HG03159 (cell line): ENCODE measurements around the gene MIAT.
"Not testable (repeated sequence)": the region's sequence is repeated elsewhere in the genome, so short reads cannot be mapped to it uniquely, and the experiment has no call there.

Experiments used
- ATAC-seq: cut with Tn5 transposase; IDR thresholded peaks from one replicate; pipeline ENCODE4 v1.9.1; 2021; ENCODE audit warnings: mild to moderate bottlenecking, moderate library complexity; ENCODE audit not compliant: unreplicated experiment

MIAT gene

GRCh38 chr22:26656891-26657851 lies at the start of gene MIAT:
Gene MIAT (plus strand): TSS chr22:26657588.
- no peak for ATAC-seq

DNA sequence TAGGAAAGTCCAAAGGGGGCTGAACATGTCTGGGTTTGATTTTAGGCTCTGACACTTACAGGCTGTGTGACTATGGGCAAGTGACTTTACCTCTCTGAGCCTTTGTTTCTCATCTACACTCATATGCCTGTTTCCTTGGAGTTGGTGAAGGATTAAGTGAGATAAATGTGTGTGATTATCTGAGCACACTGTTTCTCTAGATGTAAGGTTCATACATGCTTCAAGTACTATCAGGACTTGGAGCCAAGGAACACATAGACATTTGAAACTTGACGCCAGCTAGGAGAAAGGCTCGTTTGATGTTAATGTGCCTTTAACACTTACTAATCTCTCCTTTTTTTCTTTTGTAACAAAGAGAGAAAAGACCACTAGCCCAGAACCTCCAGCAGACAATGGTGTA lies 49.3 kb upstream of the MIAT start:
- ATAC-seq, result no peak

DNA sequence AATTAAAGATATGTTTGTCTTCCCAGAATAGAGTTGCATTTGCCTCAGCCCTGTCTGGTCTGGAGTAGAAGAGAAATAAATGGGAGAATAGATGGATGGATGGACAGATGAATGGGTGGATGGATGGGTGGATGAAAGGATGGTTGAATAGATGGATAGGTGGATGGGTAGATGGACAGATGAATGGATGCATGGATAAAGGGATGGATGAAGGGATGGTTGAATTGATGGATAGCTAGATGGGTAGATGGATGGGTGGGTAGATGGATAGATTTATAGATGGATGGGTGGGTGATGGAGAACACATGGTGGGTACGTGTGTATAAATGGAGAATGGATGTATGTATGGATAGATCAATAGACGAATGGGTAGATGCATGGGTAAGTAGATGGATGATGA lies 48.1 kb upstream of the MIAT start:
- ATAC-seq, result no peak

DNA sequence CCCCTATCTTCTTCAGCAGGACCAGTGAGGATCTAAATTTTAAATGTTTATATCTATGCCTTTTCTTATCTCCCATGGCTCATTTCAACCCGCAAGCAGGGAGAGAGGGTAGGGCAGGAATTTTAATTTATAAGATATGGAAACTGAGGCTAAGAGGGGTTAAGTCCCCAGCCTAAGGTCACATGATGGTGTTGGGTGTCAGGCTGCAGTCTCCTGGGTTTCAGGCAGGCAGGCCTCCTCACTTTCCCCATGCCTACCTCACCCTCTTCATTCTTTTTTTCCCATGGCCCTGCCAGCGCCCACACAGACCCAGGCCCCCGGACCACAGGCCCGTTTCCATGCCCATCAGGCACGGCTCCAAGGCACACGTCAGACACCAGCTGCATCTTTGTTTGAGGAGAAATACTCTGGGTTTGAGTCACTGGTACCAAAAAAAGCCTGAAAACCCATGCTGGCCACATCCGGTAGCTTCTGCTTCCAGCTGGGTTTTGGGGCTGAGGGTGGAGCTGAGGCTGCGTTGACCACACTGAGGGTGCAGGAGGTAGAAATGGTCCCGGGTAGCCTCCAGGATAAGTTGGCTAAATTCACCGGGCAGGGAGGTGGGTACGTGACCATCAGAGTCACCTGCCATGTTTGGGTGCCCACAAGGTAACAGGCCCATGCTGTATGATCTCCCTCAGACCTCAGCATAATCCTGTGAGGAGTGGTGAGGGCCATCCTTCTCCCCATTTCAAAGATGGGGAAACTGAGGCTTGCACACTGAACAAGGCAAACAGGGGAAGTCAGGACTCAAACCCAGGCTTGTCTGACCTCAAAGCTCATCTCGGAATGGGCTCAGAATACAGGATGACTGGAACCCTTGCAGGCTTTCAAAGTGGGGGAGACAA lies 47.1 kb upstream of the MIAT start:
- ATAC-seq, result peak; percentile 65

DNA sequence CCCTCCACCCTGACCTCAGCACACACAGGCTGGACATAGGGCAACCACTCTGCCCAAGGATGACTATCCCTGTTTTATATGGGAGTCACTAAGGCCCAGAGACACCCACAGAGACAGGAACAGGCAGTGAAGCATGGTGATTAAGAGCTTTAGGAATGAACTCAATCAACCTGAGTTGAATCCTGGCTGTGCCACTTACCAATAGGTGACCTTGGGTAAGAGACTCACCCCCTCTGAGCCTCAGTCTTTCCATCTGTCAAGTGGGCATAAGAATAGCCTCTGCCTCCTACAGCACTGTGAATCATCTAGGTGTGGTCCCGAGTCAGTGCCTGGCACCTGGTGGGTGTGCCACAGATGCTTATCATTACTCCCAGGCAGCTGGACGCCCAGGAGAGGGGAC lies 46.4 kb upstream of the MIAT start:
- ATAC-seq, result no peak

DNA sequence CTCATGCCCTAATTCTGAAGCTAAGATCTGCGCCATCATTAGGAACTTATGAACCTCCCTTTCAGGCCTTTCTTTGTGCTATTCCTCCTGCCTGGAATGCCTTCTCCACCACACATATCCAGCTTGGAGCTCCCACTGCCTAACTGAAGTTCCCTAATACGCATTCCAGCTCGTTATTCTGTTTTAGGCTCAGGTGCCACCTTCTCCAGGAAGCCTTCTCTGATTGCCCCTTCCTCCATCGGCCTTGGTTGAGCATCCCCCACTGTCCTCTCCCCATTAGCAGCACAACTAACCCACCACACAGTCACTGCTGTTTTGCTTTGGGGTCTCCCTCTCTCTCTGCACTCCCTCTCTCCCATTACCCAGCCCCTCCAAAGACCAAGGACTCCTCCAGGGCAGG lies 44.7 kb upstream of the MIAT start:
- no peak for ATAC-seq

GRCh38 chr22:26613753-26614152 lies 43.6 kb upstream of the MIAT start:
- not testable (repeated sequence) for ATAC-seq

- ATAC-seq, result no peak
Observed at GRCh38 chr22:26614322-26614721, 43.1 kb upstream of the MIAT start.

DNA sequence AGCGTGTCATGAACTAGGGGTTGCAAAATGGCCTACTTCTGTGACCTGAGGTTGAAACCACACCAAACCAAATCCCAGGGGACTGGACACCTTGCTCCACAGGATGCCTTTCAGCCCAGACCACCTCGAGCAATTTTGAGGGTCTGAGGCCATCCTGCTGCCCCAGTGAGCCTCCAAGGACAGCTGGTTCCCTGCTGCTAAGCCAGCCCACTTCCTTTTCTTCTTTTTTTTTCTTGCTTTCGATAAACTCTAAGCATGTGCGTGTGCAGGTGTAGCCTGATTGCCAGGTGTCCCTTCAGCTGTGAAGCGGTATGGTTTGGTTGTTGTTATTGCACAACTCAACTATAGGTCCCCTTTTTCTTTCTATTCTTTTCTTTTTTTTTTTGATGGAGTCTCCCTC lies 42.2 kb upstream of the MIAT start:
- peak; percentile 59 for ATAC-seq

GRCh38 chr22:26615830-26616435 lies 41.5 kb upstream of the MIAT start:
- ATAC-seq, result no peak

GRCh38 chr22:26616650-26617049 lies 40.7 kb upstream of the MIAT start:
- no peak for ATAC-seq

- no peak for ATAC-seq
Observed at GRCh38 chr22:26617271-26618199, 39.9 kb upstream of the MIAT start, which contains the start of gene CRYBB1. Gene CRYBB1 (minus strand): TSS chr22:26618027. CDS start chr22:26616319, 1,708 bp downstream.

DNA sequence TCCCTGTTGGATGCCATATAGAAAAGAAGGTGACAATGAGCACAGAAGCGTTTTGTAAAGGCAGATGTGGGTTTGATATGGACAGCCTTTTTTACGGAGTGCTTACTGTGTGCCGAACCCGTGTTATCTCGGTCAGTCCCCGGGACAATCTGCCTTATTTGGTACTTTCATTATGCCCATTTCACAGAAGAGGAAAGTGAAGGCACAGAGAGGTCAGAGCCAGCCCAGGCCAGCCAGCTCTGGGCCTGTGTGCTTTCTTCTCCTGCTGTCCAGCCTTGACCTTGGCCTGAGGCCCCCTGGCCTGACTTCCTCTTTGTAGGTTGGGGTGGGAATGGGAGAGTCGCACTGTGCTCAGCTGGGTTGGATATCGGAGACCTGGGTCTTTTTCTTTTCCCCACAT lies 38.9 kb upstream of the MIAT start:
- ATAC-seq, result no peak

GRCh38 chr22:26619510-26619909 lies 37.9 kb upstream of the MIAT start:
- no peak for ATAC-seq

DNA sequence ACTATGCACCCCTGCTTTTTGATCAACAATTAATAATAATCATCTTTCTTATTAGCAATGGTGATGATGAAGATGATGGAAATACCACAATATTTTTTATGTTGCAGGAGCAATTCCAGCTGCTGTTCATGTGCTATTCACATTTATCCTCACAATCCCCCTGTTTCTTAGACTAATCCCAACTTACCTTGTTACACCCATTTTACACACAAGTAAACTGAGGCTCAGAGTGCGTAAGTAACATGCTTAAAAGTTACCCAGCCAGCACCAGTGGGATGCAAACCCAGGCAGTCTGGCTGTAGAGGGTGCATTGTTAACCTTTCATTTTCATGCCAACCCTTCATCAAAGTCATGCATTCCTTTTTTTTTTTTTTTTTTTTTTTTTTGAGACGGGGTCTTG lies 37.2 kb upstream of the MIAT start:
- no peak for ATAC-seq

DNA sequence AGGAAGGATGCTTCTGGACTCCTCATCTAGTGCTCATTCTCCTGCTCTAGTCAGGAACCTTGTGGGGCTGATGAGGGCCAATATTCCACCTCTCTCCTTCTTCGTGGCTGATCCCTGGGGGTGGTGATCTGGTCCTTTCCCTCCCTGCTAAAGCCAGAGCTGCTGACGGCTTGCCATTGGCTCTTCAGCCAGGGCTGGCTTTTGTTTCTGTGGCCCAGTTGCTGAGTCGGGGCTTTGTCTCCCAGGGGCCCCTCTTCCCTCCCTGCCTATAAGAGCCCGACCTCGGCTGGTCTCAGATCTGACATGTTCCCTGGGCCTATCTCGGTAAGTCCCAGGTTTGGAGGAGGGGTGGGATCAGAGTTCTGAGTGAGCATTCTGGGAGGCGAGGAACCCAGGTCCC lies 35.7 kb upstream of the MIAT start, which contains the start of gene CRYBA4:
TSS of gene CRYBA4 (plus strand) at position 301 of the 400 bp plus-strand sequence. CDS start 634 bp downstream, outside the sequence.
- no peak for ATAC-seq

DNA sequence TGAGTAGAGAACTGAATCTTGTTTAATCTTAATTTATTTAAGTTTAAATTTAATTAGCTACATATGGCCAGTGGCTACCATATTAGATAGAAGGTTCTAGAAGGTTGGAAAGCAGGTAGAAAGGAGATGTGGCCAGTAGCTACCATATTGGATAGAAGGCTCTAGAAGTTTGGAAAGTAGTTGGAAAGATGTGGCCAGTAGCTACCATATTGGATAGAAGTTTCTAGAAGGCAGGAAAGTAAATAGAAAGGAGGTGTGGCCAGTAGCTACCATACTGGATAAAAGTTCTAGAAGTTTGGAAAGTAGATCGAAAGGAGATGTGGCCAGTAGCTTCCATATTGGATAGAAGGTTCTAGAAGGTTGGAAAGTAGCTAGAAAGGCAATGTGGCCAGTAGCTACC lies 33.4 kb upstream of the MIAT start:
- no peak for ATAC-seq

DNA sequence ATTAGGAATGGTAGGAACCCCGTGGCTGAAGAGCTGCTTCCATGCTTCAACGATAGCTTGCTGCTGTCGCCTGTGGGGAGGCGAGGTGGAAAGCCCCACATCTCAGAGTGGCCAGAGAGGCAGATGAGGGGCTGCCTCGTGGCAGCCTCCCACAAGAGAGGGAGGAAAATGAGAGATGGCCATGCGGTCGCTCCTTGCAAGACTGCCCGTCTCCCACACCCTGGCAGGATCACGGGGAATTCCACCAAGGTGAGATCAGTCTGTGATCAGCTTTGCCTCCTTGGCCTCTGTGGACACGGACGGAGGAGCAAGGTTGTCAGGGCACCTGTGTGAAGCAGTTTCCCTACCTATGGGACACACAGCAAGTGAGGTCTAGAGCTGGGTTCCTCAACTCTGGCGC lies 32.6 kb upstream of the MIAT start:
- ATAC-seq, result no peak

DNA sequence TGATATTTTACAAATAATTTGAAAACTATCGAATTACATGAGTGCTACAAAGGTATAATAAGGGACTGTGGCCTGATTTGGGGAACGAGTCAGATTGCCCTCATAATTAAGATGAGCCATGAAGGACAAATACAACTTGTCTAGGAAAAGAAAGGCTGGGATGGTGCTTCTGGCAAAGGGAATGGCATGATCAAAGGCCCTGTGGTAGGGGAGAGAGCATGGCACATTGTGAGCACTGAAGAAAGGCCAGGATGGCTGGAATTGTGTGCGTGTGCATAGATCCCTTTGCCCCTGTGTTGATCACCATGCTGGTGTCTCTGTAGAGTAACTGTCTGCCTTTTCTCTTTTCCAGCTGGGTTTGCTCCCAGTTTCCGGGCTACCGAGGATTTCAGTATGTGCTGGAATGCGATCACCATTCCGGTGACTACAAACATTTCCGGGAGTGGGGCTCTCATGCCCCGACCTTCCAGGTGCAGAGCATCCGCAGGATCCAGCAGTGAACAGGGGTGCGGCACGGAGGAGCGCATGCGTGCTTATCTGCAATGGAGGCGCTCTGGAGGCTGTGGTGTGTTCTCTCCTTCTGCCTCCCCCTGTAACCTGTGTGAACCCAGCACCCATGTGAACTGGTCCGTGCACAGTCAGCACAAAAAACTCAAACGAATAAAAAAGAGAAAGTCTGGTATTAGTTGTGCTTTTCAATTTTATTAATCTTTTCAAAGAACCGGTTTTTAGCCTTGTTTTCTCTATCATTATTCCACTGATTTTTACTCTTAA lies 27.2 kb upstream of the MIAT start:
- no peak for ATAC-seq
